AG04450 (cell line): ENCODE data around the gene AKTIP. TPM values are rescaled to one million over a fixed set of nuclear protein-coding genes. Genes with fewer than 3 reads are reported as not detected.
A peak's percentile ranks its signal among the peaks of the same experiment; 100 is the strongest.

Experiments used
- CTCF ChIA-PET: fragments of 300-600, 350-600 bp; formaldehyde crosslinking; extraction: SDS; loops from one replicate; lab custom pipeline; 2022; ENCODE audit warnings: antibody characterized with exemption, inconsistent platforms; lab: Charles Lee
- POLR2A ChIA-PET: fragments of 350-600 bp; formaldehyde crosslinking; extraction: SDS; loops from one replicate; lab custom pipeline; 2021; ENCODE audit warnings: antibody characterized with exemption, inconsistent platforms; lab: Yijun Ruan, JAX
- DNase-seq: peaks from one replicate; pipeline ENCODE4 v3.0.0-alpha.2; 2011; ENCODE audit warnings: low read depth, low spot score
- H3K27ac ChIP-seq: one replicate; pipeline ENCODE4 v1.5.1; 2012; ENCODE audit warnings: low read depth, low read length, control low read depth
- H3K27me3 ChIP-seq: one replicate; pipeline ENCODE4 v1.6.0; 2012; ENCODE audit warnings: low read length; ENCODE audit not compliant: control insufficient read depth, insufficient read depth
- H3K4me3 ChIP-seq: 2 replicates; pipeline ENCODE4 v1.5.1; 2011; ENCODE audit warnings: mild to moderate bottlenecking, low read depth, low read length, control low read depth
- H3K9me3 ChIP-seq: 2 replicates; pipeline ENCODE4 v1.5.1; 2012; ENCODE audit warnings: low read length; ENCODE audit not compliant: control insufficient read depth, insufficient read depth
- CTCF ChIP-seq: IDR thresholded peaks from 2 replicates; pipeline ENCODE4 v1.5.1; 2011; ENCODE audit warnings: low read depth, low read length, control low read depth, inconsistent platforms
- polyA plus RNA-seq: library from polyadenylated mRNA; depleted of rRNA; stranded (reverse); fragments of >200 nt; gene quantifications from 2 replicates; pipeline ENCODE4 v1.2.3, GENCODE V29; 2011

Gene AKTIP
- polyA plus RNA-seq, 1 experiment = 27.2 TPM

- DNase-seq = no peak
- ChIA-PET POLR2A (no interaction called here), CTCF (interaction anchor here (0.7 to 1.7 kb wide), 11 partner anchors 9 to 1319 kb away, joined by 3 to 8 read pairs (median 4); no protein-coding TSS in a partner anchor)
- TF ChIP-seq CTCF = no peak
- no peak overlapping the region for H3K4me3 ChIP-seq
- H3K27ac ChIP-seq = no peak overlapping the region
- no peaks in the 10 kb centered on the region for H3K9me3 ChIP-seq
- H3K27me3 ChIP-seq = no peaks in the 10 kb centered on the region
Observed at GRCh38 chr16:53510704-53511070, 7.7 kb upstream of the AKTIP start.

- TF ChIP-seq CTCF = peak; percentile 99
- H3K27ac ChIP-seq = no peak overlapping the region
- H3K4me3 ChIP-seq = no peak overlapping the region
- ChIA-PET CTCF (interaction anchor here (0.5 to 1.7 kb wide), 24 partner anchors 9 to 1441 kb away, joined by 3 to 16 read pairs (median 3); no protein-coding TSS in a partner anchor), POLR2A (no interaction called here)
- H3K27me3 ChIP-seq = no peaks in the 10 kb centered on the region
- peak; percentile 41 for DNase-seq
- H3K9me3 ChIP-seq = no peaks in the 10 kb centered on the region
Observed at GRCh38 chr16:53509906-53510703, 7.1 kb upstream of the AKTIP start.

- no peak for TF ChIP-seq CTCF
- CTCF ChIA-PET = interaction anchor here (0.5 kb wide), 1 partner anchor 237 kb away, joined by 6 read pairs; no protein-coding TSS in a partner anchor
Observed at GRCh38 chr16:53507464-53508179, 4.6 kb upstream of the AKTIP start.

GRCh38 chr16:53506254-53506653 lies 3.2 kb upstream of the AKTIP start:
- ChIA-PET CTCF (no interaction called here), POLR2A (no interaction called here)
- no peak for TF ChIP-seq CTCF
- no peak for DNase-seq
- Histone ChIP-seq H3K4me3 (no peak overlapping the region), H3K9me3 (no peaks in the 10 kb centered on the region), H3K27me3 (no peaks in the 10 kb centered on the region), H3K27ac (no peak overlapping the region)

More at GRCh38 chr16:53507464-53508179, 4.6 kb upstream of the AKTIP start:
- no peaks in the 10 kb centered on the region for H3K9me3 ChIP-seq
- H3K27ac ChIP-seq = no peak overlapping the region
- no peak overlapping the region for H3K4me3 ChIP-seq
- no peak for DNase-seq
- POLR2A ChIA-PET = no interaction called here
- no peaks in the 10 kb centered on the region for H3K27me3 ChIP-seq
